Measurements from ENCODE around the gene TMEM63A. TPM values are rescaled to one million over a fixed set of nuclear protein-coding genes. Genes with fewer than 3 reads are reported as not detected.
A peak's percentile ranks its signal among the peaks of the same experiment; 100 is the strongest.

TMEM63A gene
- total and polyA plus RNA-seq, 10 of the 15 experiments (the other 5 are each of a cell fraction or from before 2014, with no cell fraction given): 1.3 to 33.5 (median 15.2) TPM

DNA sequence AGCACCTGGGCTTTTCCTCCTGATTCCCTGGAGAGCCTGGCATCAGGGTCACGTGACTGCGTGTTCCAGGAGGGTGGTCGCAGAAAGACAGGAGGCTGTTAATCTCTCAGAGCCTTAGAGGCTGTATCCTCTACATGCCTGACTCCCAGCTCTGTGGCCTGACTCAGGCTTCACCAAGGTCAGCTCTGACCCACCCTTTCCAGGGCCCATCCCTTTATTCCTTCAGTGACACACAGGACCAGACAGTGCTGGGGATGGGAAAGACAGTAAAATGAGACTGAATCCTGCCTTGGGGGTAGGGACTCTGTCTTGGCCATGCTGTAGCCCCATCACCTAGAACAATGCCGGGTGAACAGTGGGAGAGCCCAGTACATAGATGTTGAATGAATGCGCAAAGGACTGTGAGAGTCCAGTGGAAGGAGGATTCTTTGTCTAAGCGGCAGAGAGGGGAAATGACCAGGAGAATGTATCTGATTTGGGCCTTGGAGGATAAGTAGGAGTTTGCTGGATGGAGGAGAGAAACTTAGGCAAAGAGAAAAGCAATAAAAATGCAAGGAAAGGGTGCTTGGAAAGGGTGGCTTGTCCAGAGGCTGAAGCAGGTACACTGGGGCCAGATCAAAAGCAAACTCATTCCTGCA is 39.3 kb downstream of the TMEM63A start:
- H3K36me3 ChIP-seq (ENCODE audit: control insufficient read depth in 2 of 2, insufficient read depth in 2 of 2, low read length in 1 of 2): peaks cover 0 to 2% of the 10 kb centered on the region in 2 experiments; a peak in 2 of 4 replicates
- intact Hi-C loops (cut with micrococcal nuclease; ENCODE audit: unreplicated experiment) (loop anchor here (10.0 kb wide), 2 partner anchors 288 to 368 kb away; no protein-coding TSS in a partner anchor), in situ Hi-C loops (cut with MboI) (no loop called here)
- no TSS peak for BruUV-seq (replicated peaks)
- no peaks in the 10 kb centered on the region for H4K20me1 ChIP-seq (ENCODE audit: control insufficient read depth, insufficient read depth)
- no peaks in the 10 kb centered on the region for H3K27me3 ChIP-seq (replicated peaks in 1 of 2; ENCODE audit: control insufficient read depth in 2 of 2, insufficient read depth in 2 of 2, low read length in 1 of 2)
- H3K4me2 ChIP-seq (ENCODE audit: control insufficient read depth, insufficient read depth): no peak overlapping the region
- H3K4me1 ChIP-seq (ENCODE audit: control insufficient read depth, insufficient read depth, low read length): peaks cover 7% of the 10 kb centered on the region
- ChIA-PET RAD21 (ENCODE audit: unreplicated experiment) (no interaction called here), POLR2A (interaction anchor here (0.5 kb wide), 1 partner anchor 257 kb away, joined by 4 read pairs; no protein-coding TSS in a partner anchor), SMC1A (ENCODE audit: uncharacterized antibody, unreplicated experiment) (no interaction called here), CTCF (no interaction called here)
- no peak for TF ChIP-seq SIN3A (IDR thresholded peaks at IDR 0.05; ENCODE audit: low read depth, low read length)
- TF ChIP-seq, protein P1, sequence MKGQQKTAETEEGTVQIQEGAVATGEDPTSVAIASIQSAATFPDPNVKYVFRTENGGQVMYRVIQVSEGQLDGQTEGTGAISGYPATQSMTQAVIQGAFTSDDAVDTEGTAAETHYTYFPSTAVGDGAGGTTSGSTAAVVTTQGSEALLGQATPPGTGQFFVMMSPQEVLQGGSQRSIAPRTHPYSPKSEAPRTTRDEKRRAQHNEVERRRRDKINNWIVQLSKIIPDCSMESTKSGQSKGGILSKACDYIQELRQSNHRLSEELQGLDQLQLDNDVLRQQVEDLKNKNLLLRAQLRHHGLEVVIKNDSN (IDR thresholded peaks at IDR 0.05; ENCODE audit: borderline replicate concordance, extremely low read length, insufficient read depth, low read depth, low read length): peak; percentile 29
- WGBS (ENCODE audit: insufficient coverage, insufficient replicate concordance, low lambda C conversion rate, missing lambda C conversion rate): 81% methylated on average over 6 of the region's 6 CpGs
- no peak for ATAC-seq
- no peaks in the 10 kb centered on the region for H3K79me2 ChIP-seq (ENCODE audit: control insufficient read depth, insufficient read depth, low read length)
- DNase-seq (ENCODE audit: low read depth, low spot score): no peak
- H3K9ac ChIP-seq (ENCODE audit: control insufficient read depth, insufficient read depth, low read length): no peak overlapping the region
- H3K4me3 ChIP-seq: no peak overlapping the region
- no peaks in the 10 kb centered on the region for H3K9me3 ChIP-seq (replicated peaks; ENCODE audit: control insufficient read depth, insufficient read depth, low read length)
- H2AFZ ChIP-seq (ENCODE audit: control insufficient read depth, low read depth, low read length): no peak overlapping the region
- no peak for FAIRE-seq
- no peak overlapping the region for H3K27ac ChIP-seq (ENCODE audit: control insufficient read depth, insufficient read depth)

DNA sequence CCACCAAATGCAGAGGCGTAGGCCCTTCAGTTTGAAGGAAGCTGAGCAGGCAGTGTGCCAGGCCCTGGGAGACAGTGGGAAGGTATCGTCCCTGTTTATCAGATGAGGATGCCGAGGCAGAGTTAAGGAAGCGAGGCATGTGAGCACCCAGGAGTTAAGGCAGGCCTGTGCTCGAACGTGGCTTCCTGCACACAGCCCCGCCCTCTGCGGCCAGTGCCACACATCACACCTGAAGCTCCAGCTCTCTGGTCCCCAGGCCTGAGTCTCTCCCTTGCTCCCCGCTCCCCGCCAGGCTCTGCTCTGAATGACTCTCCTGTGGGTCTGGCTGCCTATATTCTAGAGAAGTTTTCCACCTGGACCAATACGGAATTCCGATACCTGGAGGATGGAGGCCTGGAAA is 40.1 kb downstream of the TMEM63A start:
- no peak overlapping the region for H3K9ac ChIP-seq (ENCODE audit: control insufficient read depth, insufficient read depth, low read length)
- H3K27me3 ChIP-seq (replicated peaks in 1 of 2; ENCODE audit: control insufficient read depth in 2 of 2, insufficient read depth in 2 of 2, low read length in 1 of 2): no peaks in the 10 kb centered on the region
- H3K4me3 ChIP-seq: no peak overlapping the region
- intact Hi-C loops (cut with micrococcal nuclease; ENCODE audit: unreplicated experiment): loop anchor here (10.0 kb wide), 2 partner anchors 287 to 367 kb away; no protein-coding TSS in a partner anchor
- H3K27ac ChIP-seq (ENCODE audit: control insufficient read depth, insufficient read depth): no peak overlapping the region
- ChIA-PET RAD21 (ENCODE audit: unreplicated experiment) (no interaction called here), CTCF (interaction anchor here (1.3 kb wide), 1 partner anchor 525 kb away, joined by 4 read pairs; no protein-coding TSS in a partner anchor), SMC1A (ENCODE audit: uncharacterized antibody, unreplicated experiment) (no interaction called here), POLR2A (no interaction called here)
- no peaks in the 10 kb centered on the region for H3K79me2 ChIP-seq (ENCODE audit: control insufficient read depth, insufficient read depth, low read length)
- 75% methylated on average over 12 of the region's 12 CpGs for WGBS (ENCODE audit: insufficient coverage, insufficient replicate concordance, low lambda C conversion rate, missing lambda C conversion rate)
- ATAC-seq (no peak), FAIRE-seq (no peak), DNase-seq (ENCODE audit: low read depth, low spot score) (no peak)
- TSS peak; percentile 35 for BruUV-seq (replicated peaks)
- no peak overlapping the region for H3K4me2 ChIP-seq (ENCODE audit: control insufficient read depth, insufficient read depth)
- H2AFZ ChIP-seq (ENCODE audit: control insufficient read depth, low read depth, low read length): no peak overlapping the region
- no peaks in the 10 kb centered on the region for H3K4me1 ChIP-seq (ENCODE audit: control insufficient read depth, insufficient read depth, low read length)
- peaks cover 0 to 2% of the 10 kb centered on the region in 2 experiments; a peak in 2 of 4 replicates for H3K36me3 ChIP-seq (ENCODE audit: control insufficient read depth in 2 of 2, insufficient read depth in 2 of 2, low read length in 1 of 2)
- no peaks in the 10 kb centered on the region for H4K20me1 ChIP-seq (ENCODE audit: control insufficient read depth, insufficient read depth)
- in situ Hi-C loops (cut with MboI): no loop called here
- no peaks in the 10 kb centered on the region for H3K9me3 ChIP-seq (replicated peaks; ENCODE audit: control insufficient read depth, insufficient read depth, low read length)
- TF ChIP-seq, protein P2, sequence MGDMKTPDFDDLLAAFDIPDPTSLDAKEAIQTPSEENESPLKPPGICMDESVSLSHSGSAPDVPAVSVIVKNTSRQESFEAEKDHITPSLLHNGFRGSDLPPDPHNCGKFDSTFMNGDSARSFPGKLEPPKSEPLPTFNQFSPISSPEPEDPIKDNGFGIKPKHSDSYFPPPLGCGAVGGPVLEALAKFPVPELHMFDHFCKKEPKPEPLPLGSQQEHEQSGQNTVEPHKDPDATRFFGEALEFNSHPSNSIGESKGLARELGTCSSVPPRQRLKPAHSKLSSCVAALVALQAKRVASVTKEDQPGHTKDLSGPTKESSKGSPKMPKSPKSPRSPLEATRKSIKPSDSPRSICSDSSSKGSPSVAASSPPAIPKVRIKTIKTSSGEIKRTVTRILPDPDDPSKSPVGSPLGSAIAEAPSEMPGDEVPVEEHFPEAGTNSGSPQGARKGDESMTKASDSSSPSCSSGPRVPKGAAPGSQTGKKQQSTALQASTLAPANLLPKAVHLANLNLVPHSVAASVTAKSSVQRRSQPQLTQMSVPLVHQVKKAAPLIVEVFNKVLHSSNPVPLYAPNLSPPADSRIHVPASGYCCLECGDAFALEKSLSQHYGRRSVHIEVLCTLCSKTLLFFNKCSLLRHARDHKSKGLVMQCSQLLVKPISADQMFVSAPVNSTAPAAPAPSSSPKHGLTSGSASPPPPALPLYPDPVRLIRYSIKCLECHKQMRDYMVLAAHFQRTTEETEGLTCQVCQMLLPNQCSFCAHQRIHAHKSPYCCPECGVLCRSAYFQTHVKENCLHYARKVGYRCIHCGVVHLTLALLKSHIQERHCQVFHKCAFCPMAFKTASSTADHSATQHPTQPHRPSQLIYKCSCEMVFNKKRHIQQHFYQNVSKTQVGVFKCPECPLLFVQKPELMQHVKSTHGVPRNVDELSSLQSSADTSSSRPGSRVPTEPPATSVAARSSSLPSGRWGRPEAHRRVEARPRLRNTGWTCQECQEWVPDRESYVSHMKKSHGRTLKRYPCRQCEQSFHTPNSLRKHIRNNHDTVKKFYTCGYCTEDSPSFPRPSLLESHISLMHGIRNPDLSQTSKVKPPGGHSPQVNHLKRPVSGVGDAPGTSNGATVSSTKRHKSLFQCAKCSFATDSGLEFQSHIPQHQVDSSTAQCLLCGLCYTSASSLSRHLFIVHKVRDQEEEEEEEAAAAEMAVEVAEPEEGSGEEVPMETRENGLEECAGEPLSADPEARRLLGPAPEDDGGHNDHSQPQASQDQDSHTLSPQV (IDR thresholded peaks at IDR 0.05): no peak
- no peak for TF ChIP-seq GABPA (IDR thresholded peaks at IDR 0.05; ENCODE audit: low read depth)
- no peak for TF ChIP-seq CBX5 (IDR thresholded peaks at IDR 0.05; ENCODE audit: low read depth)
- TF ChIP-seq, protein P3, sequence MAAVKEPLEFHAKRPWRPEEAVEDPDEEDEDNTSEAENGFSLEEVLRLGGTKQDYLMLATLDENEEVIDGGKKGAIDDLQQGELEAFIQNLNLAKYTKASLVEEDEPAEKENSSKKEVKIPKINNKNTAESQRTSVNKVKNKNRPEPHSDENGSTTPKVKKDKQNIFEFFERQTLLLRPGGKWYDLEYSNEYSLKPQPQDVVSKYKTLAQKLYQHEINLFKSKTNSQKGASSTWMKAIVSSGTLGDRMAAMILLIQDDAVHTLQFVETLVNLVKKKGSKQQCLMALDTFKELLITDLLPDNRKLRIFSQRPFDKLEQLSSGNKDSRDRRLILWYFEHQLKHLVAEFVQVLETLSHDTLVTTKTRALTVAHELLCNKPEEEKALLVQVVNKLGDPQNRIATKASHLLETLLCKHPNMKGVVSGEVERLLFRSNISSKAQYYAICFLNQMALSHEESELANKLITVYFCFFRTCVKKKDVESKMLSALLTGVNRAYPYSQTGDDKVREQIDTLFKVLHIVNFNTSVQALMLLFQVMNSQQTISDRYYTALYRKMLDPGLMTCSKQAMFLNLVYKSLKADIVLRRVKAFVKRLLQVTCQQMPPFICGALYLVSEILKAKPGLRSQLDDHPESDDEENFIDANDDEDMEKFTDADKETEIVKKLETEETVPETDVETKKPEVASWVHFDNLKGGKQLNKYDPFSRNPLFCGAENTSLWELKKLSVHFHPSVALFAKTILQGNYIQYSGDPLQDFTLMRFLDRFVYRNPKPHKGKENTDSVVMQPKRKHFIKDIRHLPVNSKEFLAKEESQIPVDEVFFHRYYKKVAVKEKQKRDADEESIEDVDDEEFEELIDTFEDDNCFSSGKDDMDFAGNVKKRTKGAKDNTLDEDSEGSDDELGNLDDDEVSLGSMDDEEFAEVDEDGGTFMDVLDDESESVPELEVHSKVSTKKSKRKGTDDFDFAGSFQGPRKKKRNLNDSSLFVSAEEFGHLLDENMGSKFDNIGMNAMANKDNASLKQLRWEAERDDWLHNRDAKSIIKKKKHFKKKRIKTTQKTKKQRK (IDR thresholded peaks at IDR 0.05; ENCODE audit: low read depth, low read length): no peak
- no peak for TF ChIP-seq HDGF (IDR thresholded peaks at IDR 0.05)
